DMS 273 treated with DMSO at 0.1 percent for 48 hours (cell line): ENCODE data around the gene MBD2.
"Not testable (repeated sequence)": the region's sequence is repeated elsewhere in the genome, so short reads cannot be mapped to it uniquely, and the experiment has no call there.

ENCODE experiments used
- DNase-seq: peaks from one replicate; lab custom pipeline; 2025; lab: John Stamatoyannopoulos, UW

The MBD2 gene

GRCh38 chr18:54150226-54150625 is 74.2 kb downstream of the MBD2 start:
- DNase-seq, result no peak

GRCh38 chr18:54149078-54149697 is 75.3 kb downstream of the MBD2 start:
- DNase-seq, result no peak

- DNase-seq, result no peak
These were observed 75.8 kb downstream of the MBD2 start for GRCh38 chr18:54148678-54149077.

GRCh38 chr18:54148151-54148550 is 76.3 kb downstream of the MBD2 start:
- no peak for DNase-seq

GRCh38 chr18:54147439-54147838 is 77.0 kb downstream of the MBD2 start:
- no peak for DNase-seq

- DNase-seq, result no peak
These were observed 83.3 kb downstream of the MBD2 start for GRCh38 chr18:54141041-54141608.

GRCh38 chr18:54140641-54141040 is 83.8 kb downstream of the MBD2 start:
- no peak for DNase-seq

GRCh38 chr18:54135216-54135615 is 89.3 kb downstream of the MBD2 start:
- no peak for DNase-seq

GRCh38 chr18:54134053-54134452 is 90.4 kb downstream of the MBD2 start:
- DNase-seq, result no peak

- no peak for DNase-seq
These were observed 93.8 kb downstream of the MBD2 start for GRCh38 chr18:54130631-54131030.

- DNase-seq, result no peak
These were observed 94.3 kb downstream of the MBD2 start for GRCh38 chr18:54130177-54130576.

GRCh38 chr18:54129448-54130067 is 94.9 kb downstream of the MBD2 start:
- no peak for DNase-seq

GRCh38 chr18:54127759-54128378 is 96.6 kb downstream of the MBD2 start:
- DNase-seq, result no peak

- DNase-seq, result no peak
These were observed 99.0 kb downstream of the MBD2 start for GRCh38 chr18:54125429-54125828.

- DNase-seq, result not testable (repeated sequence)
These were observed 100.6 kb downstream of the MBD2 start for GRCh38 chr18:54123720-54124440.

- DNase-seq, result peak; percentile 62
These were observed 104.9 kb downstream of the MBD2 start for GRCh38 chr18:54119524-54120019.

GRCh38 chr18:54117853-54118773 is 106.4 kb downstream of the MBD2 start:
- DNase-seq, result no peak

GRCh38 chr18:54116541-54117257 is 107.8 kb downstream of the MBD2 start:
- no peak for DNase-seq

GRCh38 chr18:54112356-54112755 is 112.1 kb downstream of the MBD2 start:
- DNase-seq, result no peak

- no peak for DNase-seq
These were observed 115.3 kb downstream of the MBD2 start for GRCh38 chr18:54109131-54109683.
